ENCODE results near the gene CXCR3.
"Not testable (repeated sequence)": the region's sequence is repeated elsewhere in the genome, so short reads cannot be mapped to it uniquely, and the experiment has no call there.

Gene CXCR3

GRCh38 chrX:71636438-71637252, 18.3 kb upstream of the CXCR3 start:
- DNase-seq (ENCODE audit: low spot score) = no peak

- no peak for DNase-seq (ENCODE audit: low spot score)
Observed at GRCh38 chrX:71634366-71634765, 16.1 kb upstream of the CXCR3 start.

GRCh38 chrX:71632923-71633657, 14.8 kb upstream of the CXCR3 start:
- DNase-seq (ENCODE audit: low spot score) = no peak

- DNase-seq (ENCODE audit: low spot score) = no peak
Observed at GRCh38 chrX:71629467-71629866, 11.2 kb upstream of the CXCR3 start.

- no peak for DNase-seq (ENCODE audit: low spot score)
Observed at GRCh38 chrX:71627588-71628404, 9.5 kb upstream of the CXCR3 start.

GRCh38 chrX:71626576-71626975, 8.3 kb upstream of the CXCR3 start:
- DNase-seq (ENCODE audit: low spot score) = no peak

- DNase-seq (ENCODE audit: low spot score) = no peak
Observed at GRCh38 chrX:71625471-71625870, 7.2 kb upstream of the CXCR3 start.

- no peak for DNase-seq (ENCODE audit: low spot score)
Observed at GRCh38 chrX:71623714-71624113, 5.4 kb upstream of the CXCR3 start.

- DNase-seq (ENCODE audit: low spot score) = peak; percentile 66
Observed at GRCh38 chrX:71622576-71623450, 4.5 kb upstream of the CXCR3 start.

GRCh38 chrX:71622032-71622575, 3.8 kb upstream of the CXCR3 start:
- DNase-seq (ENCODE audit: low spot score) = no peak

- DNase-seq (ENCODE audit: low spot score) = no peak
Observed at GRCh38 chrX:71621603-71622002, 3.3 kb upstream of the CXCR3 start.

- DNase-seq (ENCODE audit: low spot score) = no peak
Observed at GRCh38 chrX:71619986-71620385, 1.7 kb upstream of the CXCR3 start.

- DNase-seq (ENCODE audit: low spot score) = no peak
Observed at GRCh38 chrX:71619193-71619592, 882 bp upstream of the CXCR3 start.

GRCh38 chrX:71618787-71619186, 476 bp upstream of the CXCR3 start:
- no peak for DNase-seq (ENCODE audit: low spot score)

- no peak for DNase-seq (ENCODE audit: low spot score)
Observed at GRCh38 chrX:71617742-71618141, 569 bp downstream of the CXCR3 start.

GRCh38 chrX:71616672-71617529, 1.4 kb downstream of the CXCR3 start:
- peak; percentile 35 for DNase-seq (ENCODE audit: low spot score)

- DNase-seq (ENCODE audit: low spot score) = no peak
Observed at GRCh38 chrX:71615954-71616353, 2.4 kb downstream of the CXCR3 start.

GRCh38 chrX:71615056-71615455, 3.3 kb downstream of the CXCR3 start:
- no peak for DNase-seq (ENCODE audit: low spot score)

GRCh38 chrX:71612256-71612655, 6.1 kb downstream of the CXCR3 start:
- no peak for DNase-seq (ENCODE audit: low spot score)

- not testable (repeated sequence) for DNase-seq (ENCODE audit: low spot score)
Observed at GRCh38 chrX:71611736-71612135, 6.6 kb downstream of the CXCR3 start.

Data from iPS-NIHi11 (cell line).